ENCODE measurements around the gene TMEM220.

Gene TMEM220

DNA sequence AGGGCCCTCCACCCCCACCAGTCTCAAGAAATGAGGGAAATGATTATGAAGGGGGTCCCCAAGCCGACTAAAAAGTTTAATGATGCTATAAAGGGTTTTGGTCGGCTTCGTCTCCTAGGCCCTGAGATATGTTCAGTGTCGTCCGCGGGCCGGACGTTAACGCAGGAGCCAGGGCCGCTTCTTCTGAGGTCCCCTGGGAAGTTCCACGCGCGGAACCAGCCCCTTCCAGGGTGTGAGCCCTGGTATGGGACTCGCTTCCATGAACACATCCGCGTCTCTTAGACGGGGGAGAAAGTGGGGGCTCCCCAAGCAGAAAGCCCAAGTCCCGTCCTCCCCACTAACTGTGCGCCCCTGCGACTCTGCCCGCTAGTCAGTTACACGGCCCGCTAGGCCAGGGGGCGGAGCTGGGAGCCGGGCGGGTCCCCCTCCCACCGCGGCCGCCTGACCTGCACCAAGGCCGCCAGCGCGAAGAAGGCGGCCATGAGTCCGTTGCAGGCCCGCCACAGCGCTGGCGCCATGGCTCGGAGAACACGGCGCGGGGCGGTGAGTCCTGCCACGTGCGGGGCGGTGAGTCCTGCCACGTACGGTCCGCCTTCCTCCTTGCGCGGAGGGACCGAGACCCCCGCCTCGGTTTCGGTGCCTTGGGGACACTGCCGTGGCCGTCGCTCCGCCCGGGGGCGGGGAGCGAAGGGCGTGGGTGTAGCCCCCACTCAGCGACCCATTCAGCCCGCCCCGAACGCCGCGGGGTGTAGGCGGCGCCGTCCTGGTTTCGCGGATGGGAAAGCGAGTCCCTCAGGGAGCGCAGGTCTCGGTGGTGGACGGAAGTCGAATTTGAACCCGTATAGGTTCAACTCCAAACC, at the start of gene TMEM220:
Gene TMEM220, minus strand, starts transcription at position 690 of the 860 bp plus-strand sequence. Its CDS starts 172 bp downstream, at position 518.
- peak in 1 of 2 donors; percentile 53 for DNase-seq (ENCODE audit: low read depth in 2 of 2)

DNA sequence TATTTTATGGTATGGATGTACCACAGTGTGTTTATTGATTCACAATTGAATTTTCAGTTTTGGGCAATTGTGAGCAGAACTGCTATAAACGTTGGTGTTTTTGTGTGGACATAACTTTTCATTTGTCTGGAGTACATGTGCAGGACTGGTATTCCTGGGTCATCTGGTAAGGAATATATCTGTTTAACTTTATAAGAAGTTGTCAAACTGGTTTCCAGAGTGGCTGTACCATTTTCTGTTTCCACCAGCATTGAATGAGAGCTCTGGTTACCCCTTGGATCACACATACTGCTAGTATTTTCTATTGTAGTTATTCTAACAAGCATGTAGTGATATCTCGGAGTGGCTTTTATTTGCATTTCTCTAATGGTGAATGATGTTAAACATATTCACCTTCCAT, 49.8 kb upstream of the TMEM220 start:
- DNase-seq (ENCODE audit: low read depth in 2 of 2), result no peak

DNA sequence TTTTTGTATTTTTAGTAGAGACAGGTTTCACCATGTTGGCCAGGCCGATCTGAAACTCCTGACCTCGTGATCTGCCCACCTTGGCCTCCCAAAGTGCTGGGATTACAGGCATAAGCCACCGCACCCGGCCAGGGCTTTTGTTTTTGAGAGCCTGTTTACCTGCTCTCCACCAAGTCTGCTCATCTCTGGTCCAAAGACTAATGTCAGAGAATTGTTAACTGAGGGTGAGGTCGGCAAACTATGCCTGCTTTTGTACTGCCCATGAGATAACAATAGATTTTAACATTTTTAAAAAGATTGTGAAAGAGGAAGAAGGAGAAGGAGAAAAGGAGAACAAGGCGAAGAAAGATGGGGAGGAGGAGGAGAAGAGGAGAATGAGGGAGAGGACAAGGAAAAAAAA, 48.1 kb upstream of the TMEM220 start:
- DNase-seq (ENCODE audit: low read depth in 2 of 2), result no peak

DNA sequence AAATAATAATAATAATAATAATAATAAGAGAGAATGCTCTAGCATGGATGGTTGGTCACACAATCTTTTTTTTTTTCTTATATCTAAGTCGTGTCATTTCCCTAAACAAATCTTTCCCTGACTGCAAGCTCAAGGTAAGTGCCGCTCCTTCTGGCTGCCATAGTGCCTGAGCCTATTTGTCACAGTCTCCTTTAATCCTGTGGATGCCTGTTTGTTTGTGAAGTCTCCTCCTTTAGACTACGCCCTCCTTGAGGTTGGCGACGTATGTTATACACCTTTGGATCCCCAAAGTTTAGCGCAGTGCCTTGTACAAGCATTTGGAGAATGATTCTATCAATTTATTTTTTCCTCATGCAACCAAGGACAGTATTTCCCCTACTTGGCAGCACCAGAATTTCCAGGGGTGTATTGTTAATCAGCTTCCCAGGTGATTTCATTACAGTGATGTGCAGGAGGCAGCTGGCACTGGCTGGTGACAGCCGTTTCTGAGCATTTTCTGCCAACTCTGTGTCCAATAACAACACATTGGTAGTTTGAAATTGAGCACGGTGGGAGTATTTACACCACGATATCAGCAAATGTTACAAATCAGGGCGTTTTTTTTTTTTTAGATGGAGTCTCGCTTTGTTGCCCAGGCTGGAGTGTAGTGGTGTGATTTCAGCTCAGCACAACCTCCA, 47.4 kb upstream of the TMEM220 start:
- DNase-seq (ENCODE audit: low read depth in 2 of 2), result no peak

DNA sequence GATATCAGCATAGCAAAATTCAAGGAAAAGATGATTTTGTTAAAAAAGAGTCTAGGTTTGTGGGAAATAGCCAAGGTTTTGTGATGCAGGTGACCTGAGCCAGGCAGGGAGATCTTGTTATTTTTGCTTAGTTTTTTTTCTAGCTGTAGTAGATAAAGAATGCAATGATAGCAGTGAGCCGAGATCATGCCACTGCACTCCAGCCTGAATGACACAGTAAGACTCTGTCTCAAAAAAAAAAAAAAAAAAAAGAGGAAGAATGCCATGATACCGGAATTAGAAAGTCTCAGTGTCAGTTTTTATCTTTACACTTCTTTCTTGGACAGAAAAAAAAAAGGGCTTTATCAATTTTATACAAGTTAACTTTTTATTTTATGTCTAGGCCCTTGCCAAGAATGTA, 46.6 kb upstream of the TMEM220 start:
- no peak for DNase-seq (ENCODE audit: low read depth in 2 of 2)

DNA sequence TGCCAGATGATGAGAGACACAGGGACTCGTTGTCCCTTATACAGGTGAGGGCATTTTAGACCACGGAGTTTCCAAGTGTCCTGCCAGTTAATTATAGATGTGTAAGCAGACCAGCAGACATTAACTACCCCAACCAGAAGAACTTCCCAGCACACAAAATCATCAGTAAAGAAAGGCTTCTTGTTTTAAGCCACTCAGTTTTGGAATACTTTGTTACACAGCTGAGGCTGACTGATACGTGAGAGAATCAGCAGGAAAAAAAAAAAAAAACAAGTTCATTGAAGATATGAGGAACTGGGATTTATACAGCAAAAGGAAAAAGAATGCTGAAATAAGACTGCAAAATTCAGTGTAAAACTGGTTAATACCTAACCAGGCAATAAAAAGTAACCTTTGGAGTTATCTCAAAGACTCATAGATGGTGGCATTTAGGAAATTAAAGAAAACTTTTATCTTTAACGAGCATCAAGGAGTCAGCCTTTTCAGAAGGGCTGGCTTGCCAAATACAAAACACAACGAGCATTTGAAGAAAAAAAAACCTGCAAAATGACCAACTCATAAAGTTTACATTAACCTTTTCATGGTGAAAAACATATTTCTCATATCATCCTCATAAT, 46.0 kb upstream of the TMEM220 start:
- DNase-seq (ENCODE audit: low read depth in 2 of 2), result no peak

DNA sequence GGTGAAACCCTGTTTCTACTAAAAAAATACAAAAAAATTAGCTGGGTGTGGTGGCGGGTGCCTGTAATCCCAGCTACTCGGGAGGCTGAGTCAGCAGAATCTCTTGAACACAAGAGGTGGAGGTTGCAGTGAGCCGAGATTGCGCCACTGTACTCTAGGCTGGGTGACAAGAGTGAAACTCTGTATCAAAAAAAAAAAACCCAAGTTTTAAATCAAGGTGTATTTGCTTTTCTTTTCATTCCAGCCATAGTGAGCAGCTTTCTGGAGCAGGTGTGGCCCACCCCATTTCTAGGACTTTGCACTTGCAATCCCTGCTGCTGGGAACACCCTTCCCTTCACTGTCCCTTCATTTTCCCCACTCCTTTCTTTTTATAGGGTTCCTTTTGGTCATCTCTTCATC, 45.2 kb upstream of the TMEM220 start:
- DNase-seq (ENCODE audit: low read depth in 2 of 2), result no peak

- no peak for DNase-seq (ENCODE audit: low read depth in 2 of 2)
Observed at GRCh38 chr17:10773391-10773790, 43.6 kb upstream of the TMEM220 start.

GRCh38 chr17:10772425-10773380, 42.9 kb upstream of the TMEM220 start:
- DNase-seq (ENCODE audit: low read depth in 2 of 2), result no peak

DNA sequence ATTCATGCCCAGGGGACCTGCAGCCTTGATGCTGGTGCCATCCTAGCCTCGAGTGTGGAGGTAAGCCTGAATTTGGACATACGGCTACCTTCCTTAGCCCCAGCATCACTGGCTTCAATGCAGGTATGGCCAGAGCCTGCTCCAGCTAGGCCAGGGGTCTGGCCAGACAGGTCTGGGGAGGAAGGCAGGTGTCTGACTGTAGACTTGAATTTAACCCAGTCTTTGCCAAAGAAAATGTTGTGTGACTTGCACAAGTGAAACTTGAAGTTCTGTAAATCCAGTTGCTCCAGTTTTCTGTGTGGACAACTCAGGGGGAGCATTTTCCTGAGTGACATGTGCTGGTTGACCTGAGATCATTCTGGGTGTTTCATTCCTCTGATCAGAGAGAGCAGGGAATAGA, 41.3 kb upstream of the TMEM220 start:
- no peak for DNase-seq (ENCODE audit: low read depth in 2 of 2)

DNA sequence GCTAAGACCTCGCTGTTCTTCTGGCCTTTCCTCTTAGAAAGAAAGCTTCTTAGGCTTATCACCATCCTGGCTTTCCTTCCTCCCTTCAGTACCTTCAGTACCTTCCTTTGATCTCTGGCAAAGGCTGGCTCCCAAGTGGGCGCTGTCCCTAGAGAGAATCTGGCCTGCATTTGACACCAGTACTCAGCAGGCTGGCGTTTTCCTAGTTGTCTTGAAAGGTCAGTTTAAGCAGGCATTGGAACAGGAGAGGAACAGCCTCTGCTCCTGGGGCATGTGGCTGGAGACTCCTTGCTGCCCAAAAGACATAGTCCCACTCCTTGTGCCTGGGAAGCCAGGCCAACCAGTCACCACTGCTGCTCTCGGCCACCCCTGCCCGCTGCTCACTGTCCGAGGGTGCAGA, 40.0 kb upstream of the TMEM220 start:
- no peak for DNase-seq (ENCODE audit: low read depth in 2 of 2)

- DNase-seq (ENCODE audit: low read depth in 2 of 2), result no peak
Observed at GRCh38 chr17:10768750-10769251, 39.0 kb upstream of the TMEM220 start.

- no peak for DNase-seq (ENCODE audit: low read depth in 2 of 2)
Observed at GRCh38 chr17:10767232-10767631, 37.4 kb upstream of the TMEM220 start.

DNA sequence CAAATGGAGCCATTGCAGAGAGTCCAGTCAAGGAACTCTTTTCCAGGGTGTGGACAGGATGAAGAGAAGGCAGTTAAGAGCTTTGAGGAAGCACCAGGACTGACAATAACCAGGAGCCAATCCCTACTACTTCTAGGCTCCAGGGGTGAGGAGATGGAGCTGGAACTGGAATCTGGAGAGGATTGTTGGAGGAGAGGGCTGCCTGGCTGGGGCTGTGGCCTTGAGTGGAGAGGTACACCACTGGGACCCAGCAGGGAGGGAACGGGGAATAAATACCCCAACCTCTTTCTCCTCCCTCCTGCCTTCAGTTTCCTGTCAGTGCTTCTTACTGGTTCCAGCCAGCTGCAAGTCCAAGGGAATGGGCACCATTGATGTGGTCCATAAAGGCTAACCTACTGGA, 32.2 kb upstream of the TMEM220 start:
- no peak for DNase-seq (ENCODE audit: low read depth in 2 of 2)

DNA sequence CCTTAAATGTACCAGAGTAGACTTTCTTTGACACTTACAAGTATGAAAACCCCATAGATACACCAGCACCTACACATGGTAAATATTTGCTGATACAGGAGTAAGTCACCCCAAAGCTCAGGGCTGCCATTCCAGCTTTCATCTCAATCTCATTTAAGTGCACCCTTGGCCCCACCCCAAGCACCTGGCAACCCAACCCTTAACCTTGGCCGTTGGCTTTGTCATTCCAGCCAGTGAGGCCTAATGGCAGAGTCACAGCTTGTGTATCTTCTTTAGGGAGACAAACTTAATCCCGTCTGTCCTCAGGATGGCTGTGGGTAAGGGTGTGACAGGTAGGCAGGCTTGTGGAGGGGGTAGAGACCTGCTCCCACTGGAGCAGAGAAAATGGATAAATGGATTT, 31.5 kb upstream of the TMEM220 start:
- DNase-seq (ENCODE audit: low read depth in 2 of 2), result no peak

DNA sequence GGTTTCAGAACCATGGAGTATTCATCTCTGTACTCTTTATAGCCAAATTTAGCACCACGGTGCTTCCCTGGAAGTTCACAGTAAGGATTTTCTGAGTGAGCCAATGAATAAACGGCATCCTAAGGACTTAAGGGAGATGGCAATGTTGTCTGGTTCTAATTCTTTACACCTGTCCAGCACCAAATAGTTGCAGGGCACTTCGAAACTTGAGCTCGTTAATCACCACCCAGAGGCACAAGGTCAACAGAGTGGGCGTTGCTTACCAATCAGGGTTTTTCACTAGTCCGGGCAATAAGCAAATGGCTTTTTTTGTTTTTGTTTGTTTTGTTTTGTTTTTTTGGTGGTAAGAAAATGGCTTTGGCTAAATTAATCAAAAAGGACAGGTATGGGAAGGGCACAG, 28.2 kb upstream of the TMEM220 start:
- DNase-seq (ENCODE audit: low read depth in 2 of 2), result no peak

DNA sequence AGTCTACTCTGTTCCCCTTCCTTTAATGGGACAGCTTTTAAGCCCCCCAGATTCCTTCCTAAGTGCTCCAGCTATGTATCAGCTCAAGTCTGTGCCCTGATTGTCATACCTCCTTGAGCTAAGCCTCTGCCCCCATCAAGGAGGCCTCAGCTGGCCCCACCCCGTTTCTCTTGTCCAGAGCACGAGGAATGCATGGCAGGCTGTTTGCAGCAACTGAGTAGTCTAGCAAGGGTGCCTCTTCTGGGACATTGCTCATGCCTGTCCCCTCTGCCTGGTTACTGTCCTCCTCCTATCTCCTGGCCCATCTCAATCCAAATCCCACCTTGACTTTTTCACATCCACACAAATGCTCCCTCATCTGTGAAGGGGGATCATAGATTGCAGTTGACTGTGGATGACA, 27.8 kb upstream of the TMEM220 start:
- DNase-seq (ENCODE audit: low read depth in 2 of 2), result no peak

- no peak for DNase-seq (ENCODE audit: low read depth in 2 of 2)
Observed at GRCh38 chr17:10757067-10757466, 27.2 kb upstream of the TMEM220 start.

DNA sequence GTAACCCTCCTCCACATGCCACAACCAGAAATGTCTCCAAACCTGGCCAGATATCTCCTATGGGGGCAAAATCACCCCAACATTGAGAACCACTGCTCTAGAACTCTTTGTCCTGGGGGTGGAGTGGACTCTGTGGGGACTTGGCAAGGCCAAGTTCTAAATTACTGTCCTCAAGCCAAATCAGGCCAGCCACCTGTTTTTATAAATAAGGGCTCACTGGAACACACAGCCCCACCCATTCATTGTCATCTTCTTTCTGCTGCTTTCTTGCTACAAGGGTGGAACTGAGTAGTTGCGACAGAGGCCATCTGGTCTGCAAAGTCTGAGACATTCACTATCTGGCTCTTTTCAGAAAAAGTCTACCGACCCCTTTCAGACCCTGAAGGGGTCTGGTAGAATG, 26.8 kb upstream of the TMEM220 start:
- DNase-seq (ENCODE audit: low read depth in 2 of 2), result no peak

DNA sequence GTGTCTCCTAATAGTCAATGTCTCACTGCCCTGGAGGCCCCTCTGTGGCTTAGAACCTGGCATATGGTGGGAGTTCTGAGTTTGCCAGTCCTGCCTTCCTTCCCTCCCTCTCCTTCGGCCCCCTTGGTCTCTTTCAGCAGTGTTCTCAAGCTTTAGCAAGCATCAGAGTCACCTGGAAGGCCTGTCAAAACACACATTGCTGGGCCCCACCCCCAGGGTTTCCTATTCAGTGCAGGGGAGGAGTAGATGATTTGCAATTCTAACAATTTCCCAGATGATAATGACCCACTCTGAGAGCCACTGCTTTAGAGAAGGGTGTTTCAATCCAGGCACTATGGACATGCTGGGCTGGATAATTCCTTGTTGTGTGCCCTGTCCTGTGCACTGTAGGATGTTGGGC, 26.4 kb upstream of the TMEM220 start:
- no peak for DNase-seq (ENCODE audit: low read depth in 2 of 2)

GRCh38 chr17:10755592-10756127, 25.8 kb upstream of the TMEM220 start:
- DNase-seq (ENCODE audit: low read depth in 2 of 2), result no peak
